HG03139 (cell line): ENCODE data around the gene CBARP.
"Not testable (repeated sequence)": the region's sequence is repeated elsewhere in the genome, so short reads cannot be mapped to it uniquely, and the experiment has no call there.

ENCODE experiments used
- ATAC-seq: cut with Tn5 transposase; IDR thresholded peaks from one replicate; pipeline ENCODE4 v1.9.1; 2021; ENCODE audit not compliant: unreplicated experiment

CBARP gene

DNA sequence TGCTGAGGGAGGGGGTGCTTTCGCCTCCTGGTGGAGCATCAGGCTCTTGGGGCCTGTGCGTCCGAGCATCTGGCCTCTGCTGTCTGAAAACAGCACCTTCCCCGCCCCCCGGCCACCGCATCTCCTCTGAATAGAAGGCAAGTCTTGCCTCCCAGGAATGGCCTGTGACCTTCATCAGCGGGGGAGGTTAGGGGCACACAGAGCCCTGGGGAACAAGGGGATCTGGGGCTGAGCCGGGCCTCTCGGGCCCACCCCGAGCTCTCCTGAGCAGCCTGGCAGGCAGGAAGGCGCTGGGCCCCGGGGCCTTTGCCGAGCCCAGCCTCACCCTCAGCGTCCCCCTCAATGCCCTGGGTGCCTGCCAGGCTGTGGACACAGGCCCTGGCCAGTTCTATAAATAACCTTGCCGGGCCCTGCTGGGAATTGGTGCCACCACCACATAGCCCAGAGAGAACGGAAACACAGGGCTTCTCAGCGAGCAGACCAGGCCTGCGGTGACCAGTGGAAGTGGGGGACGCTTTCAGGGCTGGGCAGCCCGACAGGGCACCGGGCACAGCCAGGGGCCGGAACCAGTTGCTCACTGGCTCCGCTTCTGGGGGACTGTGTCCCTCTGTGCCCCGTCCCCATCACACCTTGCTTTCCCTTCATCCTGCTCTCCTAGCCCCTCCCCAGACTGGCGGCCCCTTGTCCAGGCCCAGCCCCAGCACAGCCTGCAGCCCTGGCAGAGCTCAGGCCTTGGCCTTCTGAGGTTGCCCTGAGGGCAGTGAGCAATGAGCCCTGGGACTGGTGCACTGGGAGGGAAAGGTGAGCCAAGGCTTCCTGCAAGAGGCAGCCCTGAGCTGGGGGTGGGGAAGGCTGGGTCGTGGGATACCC, 22.7 kb downstream of the CBARP start:
- ATAC-seq: no peak

DNA sequence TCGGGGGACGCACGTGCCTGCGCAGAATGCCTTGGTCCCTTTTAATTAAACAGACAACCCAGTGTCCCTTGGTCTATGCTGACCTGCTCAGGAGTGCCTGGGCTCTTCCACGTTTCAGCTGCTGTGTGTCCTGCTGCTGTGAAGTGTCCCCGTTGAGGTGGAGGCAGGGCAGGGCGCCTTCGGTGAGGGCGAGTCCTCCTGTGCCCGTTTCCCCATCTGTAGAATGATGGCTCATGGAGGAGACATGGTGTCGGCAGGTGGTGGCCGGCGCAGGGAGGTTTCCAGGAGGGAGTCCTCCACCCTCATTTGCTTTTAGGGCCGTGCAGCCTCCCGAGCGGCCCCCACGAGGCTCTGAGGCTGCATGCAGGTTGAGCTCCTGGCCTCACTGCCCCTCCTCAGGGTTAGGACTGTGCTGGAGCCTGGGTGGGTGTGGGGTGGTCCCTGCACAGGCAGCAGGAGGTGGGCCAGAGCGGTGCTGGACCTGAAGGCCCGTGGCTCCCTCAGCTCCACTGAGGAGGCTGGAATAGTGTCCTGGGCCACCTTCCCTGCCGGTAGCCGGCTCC, 23.4 kb downstream of the CBARP start:
- ATAC-seq: no peak

DNA sequence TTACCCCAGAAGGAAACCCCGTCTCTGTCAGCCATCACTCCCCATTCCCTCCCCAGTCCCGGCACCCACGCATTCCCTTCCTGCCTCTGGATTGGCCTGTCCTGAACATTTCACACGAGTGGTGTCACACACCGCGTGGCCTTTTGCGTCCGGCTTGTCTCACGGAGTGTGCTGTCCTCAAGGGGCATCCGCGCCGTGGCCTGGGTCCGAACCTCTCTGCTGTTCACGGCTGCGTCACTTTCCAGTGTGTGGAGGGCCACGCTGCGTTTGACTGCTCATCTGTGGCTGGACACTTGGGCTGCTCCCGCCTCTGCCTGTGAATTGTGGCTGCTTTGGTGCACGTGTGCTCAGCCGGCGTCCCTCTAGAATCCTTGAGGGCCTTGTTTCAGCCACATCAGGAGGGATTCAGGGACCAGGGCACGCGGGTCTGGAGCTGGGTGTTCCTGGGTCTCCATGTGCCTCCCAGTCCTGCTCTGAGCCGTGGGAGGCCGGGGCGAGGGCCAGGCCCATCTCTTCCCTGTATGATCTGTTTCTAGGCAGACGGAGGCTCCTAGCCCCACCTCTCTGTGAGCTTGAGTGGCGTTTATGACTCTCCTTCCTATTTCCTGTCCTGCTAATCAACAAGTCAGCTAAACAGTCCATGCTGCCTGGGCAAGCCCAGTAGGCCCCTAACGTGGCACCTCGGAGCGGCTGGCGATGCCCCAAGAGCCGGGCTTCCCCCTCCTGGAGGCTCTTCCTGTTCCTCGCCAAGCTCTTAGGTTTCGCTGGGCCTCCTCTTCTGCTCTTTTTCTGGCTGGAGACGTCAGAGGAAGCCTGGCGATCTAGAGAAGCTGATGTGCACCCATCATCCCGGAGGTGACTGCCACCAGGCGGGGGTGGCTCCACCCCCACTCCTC, 24.2 kb downstream of the CBARP start:
- ATAC-seq: no peak

DNA sequence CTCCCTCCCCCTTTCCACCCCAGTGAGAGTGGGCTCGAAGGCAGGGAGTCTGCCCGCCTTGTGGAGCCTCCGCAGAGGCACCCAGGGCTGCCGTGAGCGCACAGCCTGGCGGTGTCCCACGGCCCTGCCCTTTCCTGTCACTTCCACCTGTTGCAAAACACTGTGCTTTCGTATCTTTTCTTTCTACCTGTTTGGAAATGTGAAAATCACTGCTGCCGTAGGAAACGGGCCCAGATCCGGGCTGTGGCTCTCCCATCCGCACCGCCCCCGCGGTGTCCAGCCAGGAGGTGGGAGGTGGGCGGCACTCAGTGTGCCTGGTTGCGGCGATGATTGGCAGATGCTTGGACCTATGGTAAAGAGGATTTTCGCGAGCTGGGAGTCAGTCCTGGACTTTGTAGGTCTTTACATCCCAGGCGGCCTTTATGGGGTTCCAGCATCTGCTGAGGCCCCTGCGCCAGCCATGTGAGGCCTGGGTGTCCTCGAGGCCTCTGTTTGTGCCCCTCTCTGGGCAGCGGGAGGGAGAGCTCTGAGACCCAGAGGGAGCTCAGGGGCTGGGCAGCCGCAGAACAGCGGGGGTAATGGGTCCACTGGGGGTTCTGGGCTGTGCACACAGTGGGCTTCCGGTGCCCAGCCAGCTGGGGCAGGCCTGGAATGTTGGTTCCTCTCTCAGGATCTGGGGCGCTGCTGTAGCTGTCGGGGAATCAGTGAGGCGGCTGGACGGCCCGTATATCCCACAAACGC, 26.1 kb downstream of the CBARP start:
- no peak for ATAC-seq

DNA sequence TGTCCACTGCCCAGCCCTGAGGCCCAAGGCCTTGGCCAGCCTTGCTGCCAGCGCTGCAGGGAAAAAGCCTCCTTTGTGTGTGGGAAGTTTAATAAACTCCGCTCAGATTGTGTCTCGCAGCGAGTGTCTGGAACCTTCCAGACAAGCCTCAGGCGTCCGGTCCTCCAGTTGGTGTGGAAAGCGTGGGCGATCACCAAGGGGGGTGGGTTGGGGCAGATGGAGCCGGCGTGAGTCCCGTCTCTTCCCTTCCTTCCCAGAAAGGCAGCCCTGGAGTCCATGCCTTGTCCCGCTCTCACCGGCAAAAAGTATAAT, 27.6 kb downstream of the CBARP start:
- ATAC-seq: no peak

DNA sequence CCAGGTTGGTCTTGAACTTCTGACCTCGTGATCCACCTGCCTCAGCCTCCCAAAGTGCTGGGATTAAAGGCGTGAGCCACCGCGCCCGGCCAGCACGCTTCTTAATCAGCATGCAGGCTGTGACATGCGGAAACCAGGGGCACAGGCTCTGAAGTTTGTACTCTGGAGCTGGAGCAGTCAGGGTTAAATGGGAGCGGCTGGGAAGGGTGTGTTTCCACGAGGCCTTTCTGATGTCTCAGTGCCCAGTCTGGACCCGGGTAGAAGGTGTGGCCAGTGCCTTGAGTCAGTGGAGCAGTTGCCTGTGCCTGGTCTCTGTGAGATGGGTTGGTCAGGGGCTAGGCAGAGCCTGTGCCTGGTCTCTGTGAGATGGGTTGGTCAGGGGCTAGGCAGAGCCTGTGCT, 29.0 kb downstream of the CBARP start:
- ATAC-seq: not testable (repeated sequence)

DNA sequence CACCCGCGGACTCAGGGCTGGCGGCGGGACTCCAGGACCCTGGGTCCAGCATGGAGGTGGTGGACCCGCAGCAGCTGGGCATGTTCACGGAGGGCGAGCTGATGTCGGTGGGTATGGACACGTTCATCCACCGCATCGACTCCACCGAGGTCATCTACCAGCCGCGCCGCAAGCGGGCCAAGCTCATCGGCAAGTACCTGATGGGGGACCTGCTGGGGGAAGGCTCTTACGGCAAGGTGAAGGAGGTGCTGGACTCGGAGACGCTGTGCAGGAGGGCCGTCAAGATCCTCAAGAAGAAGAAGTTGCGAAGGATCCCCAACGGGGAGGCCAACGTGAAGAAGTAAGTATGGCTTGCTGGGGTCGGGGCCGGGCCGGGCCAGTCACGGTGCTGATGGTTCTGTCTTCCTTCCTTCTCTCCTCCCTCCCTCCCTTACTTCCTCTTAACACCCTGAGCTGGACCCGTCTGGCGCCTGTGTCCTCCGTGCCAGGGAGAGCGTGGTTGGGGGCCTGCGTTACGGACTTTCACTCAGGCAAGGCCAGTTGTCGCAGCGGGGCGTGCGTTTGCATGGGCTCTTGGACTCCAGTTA, 30.8 kb downstream of the CBARP start:
- no peak for ATAC-seq

DNA sequence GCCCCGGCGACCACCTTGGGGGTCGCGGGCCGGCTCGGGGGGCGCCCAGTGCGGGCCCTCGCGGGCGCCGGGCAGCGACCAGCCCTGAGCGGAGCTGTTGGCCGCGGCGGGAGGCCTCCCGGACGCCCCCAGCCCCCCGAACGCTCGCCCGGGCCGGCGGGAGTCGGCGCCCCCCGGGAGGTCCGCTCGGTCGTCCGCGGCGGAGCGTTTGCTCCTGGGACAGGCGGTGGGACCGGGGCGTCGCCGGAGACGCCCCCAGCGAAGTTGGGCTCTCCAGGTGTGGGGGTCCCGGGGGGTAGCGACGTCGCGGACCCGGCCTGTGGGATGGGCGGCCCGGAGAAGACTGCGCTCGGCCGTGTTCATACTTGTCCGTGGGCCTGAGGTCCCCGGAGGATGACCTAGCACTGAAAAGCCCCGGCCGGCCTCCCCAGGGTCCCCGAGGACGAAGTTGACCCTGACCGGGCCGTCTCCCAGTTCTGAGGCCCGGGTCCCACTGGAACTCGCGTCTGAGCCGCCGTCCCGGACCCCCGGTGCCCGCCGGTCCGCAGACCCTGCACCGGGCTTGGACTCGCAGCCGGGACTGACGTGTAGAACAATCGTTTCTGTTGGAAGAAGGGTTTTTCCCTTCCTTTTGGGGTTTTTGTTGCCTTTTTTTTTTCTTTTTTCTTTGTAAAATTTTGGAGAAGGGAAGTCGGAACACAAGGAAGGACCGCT, 31.5 kb downstream of the CBARP start:
- ATAC-seq: no peak

DNA sequence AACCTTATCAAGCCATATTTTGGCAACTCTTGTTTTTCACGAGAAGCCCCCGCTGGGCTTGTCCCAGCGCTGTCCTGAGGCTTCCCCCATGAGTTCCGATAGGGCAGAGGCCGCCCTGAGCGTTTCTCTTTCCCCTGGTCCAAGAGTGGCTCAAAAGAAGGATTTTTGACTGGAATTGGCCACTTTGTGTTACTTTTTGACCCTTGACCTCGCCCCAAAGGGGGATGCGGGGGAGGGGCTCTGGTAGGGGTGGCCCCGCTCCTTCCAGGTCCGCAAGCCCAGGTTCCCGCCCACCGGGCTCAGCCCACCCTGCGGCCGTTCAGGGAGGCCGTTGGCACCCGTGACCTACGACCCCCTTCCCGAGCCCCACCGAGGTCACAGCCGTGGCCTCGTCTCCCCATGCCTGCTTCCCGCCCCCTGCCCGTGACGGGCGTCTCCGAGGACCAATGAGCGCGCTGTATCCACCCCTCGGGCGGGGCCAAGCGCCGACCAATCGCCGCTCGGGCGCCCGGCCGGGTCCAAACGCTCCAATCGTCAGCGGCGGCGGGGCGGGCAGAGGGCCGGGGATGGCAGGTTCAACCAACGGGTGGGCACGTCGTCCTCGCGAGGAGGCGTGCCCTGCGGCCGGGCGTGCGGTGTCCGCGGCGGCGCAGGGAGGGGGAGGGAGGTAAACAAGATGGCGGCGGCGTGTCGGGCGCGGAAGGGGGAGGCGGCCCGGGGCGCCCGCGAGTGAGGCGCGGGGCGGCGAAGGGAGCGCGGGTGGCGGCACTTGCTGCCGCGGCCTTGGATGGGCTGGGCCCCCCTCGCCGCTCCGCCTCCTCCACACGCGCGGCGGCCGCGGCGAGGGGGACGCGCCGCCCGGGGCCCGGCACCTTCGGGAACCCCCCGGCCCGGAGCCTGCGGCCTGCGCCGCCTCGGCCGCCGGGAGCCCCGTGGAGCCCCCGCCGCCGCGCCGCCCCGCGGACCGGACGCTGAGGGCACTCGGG, 32.4 kb downstream of the CBARP start, which contains the start of gene STK11:
Gene STK11 (plus strand): TSS at position 665 of the 986 bp plus-strand sequence. CDS start 1,136 bp downstream, outside the sequence.
- ATAC-seq: peak; percentile 79

DNA sequence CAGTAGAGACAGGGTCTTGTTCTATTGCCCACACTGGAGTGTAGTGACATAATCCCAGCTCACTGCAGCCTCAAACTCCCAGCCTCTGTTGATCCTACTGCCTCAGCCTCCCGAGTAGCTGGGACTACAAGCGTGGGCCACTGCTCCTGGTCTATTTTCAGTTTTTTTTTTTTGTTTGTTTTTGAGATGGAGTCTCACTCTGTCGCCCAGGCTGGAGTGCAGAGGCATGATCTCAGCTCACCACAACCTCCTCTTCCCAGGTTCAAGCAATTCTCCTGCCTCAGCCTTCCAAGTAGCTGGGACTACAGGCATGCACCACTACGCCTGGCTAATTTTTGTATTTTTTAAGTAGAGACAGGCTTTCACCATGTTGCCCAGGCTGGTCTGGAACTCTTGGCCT, 37.2 kb downstream of the CBARP start:
- not testable (repeated sequence) for ATAC-seq

DNA sequence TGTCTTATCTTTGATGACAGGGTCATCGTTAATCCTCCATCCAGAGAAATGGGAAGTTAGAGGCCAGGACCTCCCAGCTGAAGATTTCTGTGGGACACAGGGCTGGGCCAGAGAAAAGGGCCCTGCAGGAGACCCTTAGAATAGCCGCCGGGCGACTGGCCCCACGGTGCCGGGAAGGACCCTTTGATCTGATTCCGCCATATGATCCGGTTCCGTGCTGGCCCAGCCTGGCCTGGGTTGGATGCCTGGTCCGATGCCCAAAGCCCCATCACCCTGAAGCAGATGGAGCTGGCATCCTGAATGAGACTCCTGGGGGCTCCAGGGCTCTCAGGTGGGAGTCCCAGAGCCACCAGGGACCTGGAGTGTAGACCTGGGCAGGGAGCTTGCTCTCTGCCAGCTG, 38.3 kb downstream of the CBARP start:
- no peak for ATAC-seq

DNA sequence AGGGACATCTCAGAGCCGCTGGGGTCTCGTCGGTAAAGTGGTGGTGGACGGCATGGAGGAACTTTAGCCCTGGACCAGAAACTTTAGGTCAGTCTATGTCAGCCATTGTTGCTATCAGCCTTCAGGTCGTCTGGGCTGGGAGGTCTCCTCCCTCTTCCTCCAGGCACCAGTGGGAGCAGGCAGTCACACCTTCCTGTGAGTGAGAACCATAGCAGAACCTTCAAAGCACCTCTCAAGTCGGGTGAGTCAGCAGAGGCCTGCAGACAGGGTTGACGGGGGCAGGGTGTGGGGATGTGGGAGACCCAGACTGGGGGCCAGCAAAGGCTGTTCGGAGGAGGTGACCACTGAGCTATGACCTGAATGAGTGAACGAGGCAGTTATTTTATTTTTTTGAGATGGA, 48.4 kb downstream of the CBARP start:
- ATAC-seq: no peak

DNA sequence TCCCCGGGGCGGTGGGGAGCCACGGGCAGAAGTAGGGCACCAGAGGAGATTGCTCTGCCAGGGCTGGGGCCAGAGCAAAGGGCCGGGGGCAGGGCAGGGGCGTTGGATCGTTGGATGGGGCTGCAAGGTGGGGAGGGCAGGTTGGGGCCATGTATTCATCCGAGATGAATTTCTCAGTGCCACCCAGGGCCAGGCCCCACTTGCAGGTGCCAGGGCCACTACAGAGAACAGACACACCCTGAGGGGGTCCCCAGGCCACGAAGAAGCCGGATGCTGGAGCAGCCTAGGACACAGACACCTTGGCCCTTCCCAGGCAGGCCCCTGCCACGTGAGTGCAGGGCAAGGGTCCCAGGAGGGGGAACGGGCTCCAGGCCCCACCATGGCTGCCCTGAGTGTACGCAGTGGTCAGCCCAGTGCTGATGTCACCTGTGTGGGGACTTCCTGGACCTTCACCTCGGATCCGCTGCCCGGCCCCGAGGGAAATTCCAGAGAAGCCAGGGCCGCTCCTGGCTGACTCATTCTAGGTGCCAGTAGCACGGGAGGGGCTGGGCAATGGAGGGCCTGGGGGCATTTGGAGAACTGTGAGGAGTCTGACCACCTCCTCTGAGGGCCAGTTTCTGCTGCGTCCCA, 54.1 kb downstream of the CBARP start:
- no peak for ATAC-seq

DNA sequence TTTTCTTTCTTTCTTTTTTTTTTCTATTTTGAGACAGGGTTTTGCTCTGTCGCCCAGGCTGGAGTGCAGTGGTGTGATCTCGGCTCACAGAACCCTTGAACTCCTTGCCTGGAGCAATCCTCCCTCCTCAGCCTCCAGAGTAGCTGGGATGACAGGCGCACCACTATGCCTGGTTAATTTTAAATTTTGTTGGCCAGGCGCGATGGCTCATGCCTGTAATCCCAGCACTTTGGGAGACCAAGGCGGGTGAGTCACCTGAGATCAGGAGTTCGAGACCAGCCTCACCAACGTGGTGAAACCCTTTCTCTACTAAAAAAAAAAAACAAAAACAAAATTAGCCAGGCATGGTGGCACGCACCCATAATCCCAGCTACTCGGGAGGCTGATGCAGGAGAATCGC, 55.1 kb downstream of the CBARP start:
- no peak for ATAC-seq

DNA sequence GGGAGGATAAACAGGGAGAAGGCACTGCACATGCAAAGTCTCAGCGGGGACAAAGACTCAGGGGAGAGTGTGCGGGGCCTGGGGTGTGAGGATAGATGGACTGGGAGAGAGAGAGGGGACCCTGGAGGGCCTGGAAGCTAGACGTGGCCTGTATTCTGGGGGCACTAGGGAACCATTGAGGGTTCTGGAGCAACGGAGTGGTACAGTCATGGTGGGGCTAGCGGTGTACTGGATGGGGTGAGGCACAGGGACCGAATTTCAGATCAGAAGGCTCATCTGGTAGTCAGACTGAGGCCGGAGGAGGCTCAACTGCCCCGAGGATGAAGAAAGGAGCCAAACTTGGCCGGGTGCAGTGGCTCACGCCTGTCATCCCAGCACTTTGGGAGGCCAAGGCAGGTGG, 55.7 kb downstream of the CBARP start:
- ATAC-seq: no peak

DNA sequence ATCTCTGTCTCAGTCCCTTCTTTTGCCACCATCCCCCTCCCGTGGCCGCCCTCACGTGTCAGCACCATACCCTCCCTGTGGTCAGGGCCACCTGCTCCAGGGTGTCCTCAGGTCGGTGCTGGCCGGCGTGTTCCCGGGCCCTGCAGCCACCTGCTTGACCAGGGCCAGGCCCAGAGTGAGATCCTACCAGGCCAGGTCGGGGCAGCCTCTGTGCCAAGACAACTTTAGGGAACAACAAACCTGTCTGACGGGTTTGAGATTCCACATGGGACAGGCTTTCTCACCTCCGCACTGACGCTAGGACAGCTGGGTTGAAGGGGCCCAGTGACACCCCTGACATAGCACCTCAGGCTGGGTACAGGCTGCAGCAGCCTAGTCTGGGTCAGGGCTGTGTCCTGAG, 56.2 kb downstream of the CBARP start:
- ATAC-seq: no peak
